ENCODE results near the gene MOXD1.

DNA sequence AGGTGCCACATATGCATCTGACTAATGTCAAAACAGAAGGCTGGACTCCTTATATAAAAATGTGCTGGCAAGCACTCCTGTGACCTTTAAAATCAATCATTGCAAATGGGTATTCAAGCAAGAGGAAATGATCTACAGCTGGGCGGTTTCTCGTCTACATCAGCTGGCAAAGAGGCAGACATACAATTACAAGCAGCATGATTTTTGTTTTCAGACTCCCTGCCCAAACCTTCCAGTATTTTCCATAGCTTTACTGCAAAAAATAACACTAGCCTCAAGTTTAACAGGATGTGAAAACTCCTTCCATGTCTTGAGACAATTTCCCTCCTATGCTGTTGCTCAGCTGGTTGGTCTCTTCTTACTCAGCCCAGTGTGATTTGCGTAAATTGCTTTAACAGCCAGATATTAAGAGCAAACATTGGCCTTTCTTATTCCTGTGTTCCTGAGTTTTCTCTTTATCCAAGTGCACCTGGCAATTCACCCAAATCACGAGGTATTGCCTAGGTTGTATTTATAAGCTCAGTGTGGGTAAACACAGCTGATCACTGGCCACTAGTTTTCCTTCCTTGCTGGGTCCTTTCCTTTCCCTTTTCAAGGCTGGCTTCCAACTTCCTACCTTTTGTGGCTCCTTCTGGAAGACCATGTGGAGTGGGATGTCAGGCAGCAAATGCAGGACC is 130.4 kb downstream of the MOXD1 start:
- TF ChIP-seq CTCF (IDR thresholded peaks at IDR 0.05) (no peak), EP300 (IDR thresholded peaks at IDR 0.05) (no peak), POLR2AphosphoS5 (IDR thresholded peaks at IDR 0.05) (no peak), POLR2A (IDR thresholded peaks at IDR 0.05) (no peak)

Measured in gastroesophageal sphincter (tissue), 3 donors.